ENCODE measurements around the gene PARP12.

- TF ChIP-seq POLR2A (IDR thresholded peaks at IDR 0.05): no peak
- TF ChIP-seq CTCF (IDR thresholded peaks at IDR 0.05): no peak
Measured at GRCh38 chr7:140050100-140050499, 12.7 kb downstream of the PARP12 start.

Data from testis (tissue), 2 donors.